OCI-LY1 (cell line): ENCODE results near the gene P3H2.

Experiments
- H2AFZ ChIP-seq: fragments of 200-600 bp; sonication (generic), shearing (Covaris generic); 2 replicates; pipeline ENCODE4 v1.6.0; 2014; ENCODE audit warnings: antibody characterized with exemption, mild to moderate bottlenecking, low read length
- H3F3A ChIP-seq: fragments of 200-600 bp; sonication (generic), shearing (Covaris generic); 2 replicates; pipeline ENCODE4 v1.6.0; 2014; ENCODE audit warnings: mild to moderate bottlenecking, antibody characterized with exemption, low read length, moderate library complexity; ENCODE audit not compliant: insufficient read depth
- H3K27ac ChIP-seq: fragments of 200-600 bp; sonication (generic); 2 replicates; pipeline ENCODE4 v1.5.1; 2014; ENCODE audit warnings: low read length, mixed run types, mild to moderate bottlenecking, low read depth; ENCODE audit not compliant: poor library complexity, severe bottlenecking
- H3K27me3 ChIP-seq: fragments of 200-600 bp; sonication (generic); 2 replicates; pipeline ENCODE4 v1.6.0; 2014; ENCODE audit warnings: antibody characterized with exemption, mild to moderate bottlenecking, low read length, moderate library complexity; ENCODE audit not compliant: insufficient read depth
- H3K36me3 ChIP-seq: fragments of 200-600 bp; sonication (generic); 2 replicates; pipeline ENCODE4 v1.6.1; 2014; ENCODE audit warnings: mild to moderate bottlenecking, antibody characterized with exemption, low read length, moderate library complexity, mixed read lengths; ENCODE audit not compliant: insufficient read depth
- H3K4me1 ChIP-seq: fragments of 200-600 bp; sonication (generic); 2 replicates; pipeline ENCODE4 v1.5.1; 2014; ENCODE audit warnings: mild to moderate bottlenecking, low read length, moderate library complexity; ENCODE audit not compliant: insufficient read depth, severe bottlenecking
- H3K4me2 ChIP-seq: fragments of 200-600 bp; sonication (generic), shearing (Covaris generic); 2 replicates; pipeline ENCODE4 v1.6.1; 2014; ENCODE audit warnings: low read length
- H3K4me3 ChIP-seq: fragments of 200-600 bp; sonication (generic); 2 replicates; pipeline ENCODE4 v1.5.1; 2014; ENCODE audit warnings: low read length, low read depth, mild to moderate bottlenecking, mixed read lengths; ENCODE audit not compliant: poor library complexity, severe bottlenecking
- H3K79me2 ChIP-seq: fragments of 200-600 bp; shearing (Covaris generic); 2 replicates; pipeline ENCODE4 v1.6.1; 2016; ENCODE audit warnings: mixed run types, low read length, mixed read lengths; ENCODE audit not compliant: insufficient read depth
- H3K9ac ChIP-seq: fragments of 200-600 bp; sonication (generic), shearing (Covaris generic); 2 replicates; pipeline ENCODE4 v1.6.1; 2014; ENCODE audit warnings: mild to moderate bottlenecking, low read length, mixed read lengths
- H3K9me2 ChIP-seq: fragments of 200-600 bp; sonication (generic), shearing (Covaris generic); 2 replicates; pipeline ENCODE4 v1.6.1; 2014; ENCODE audit warnings: low read depth, mild to moderate bottlenecking, low read length, mixed read lengths
- H3K9me3 ChIP-seq: fragments of 200-600 bp; shearing (Covaris generic); 2 replicates; pipeline ENCODE4 v1.6.1; 2014; ENCODE audit warnings: low read length, mixed read lengths
- H4K20me1 ChIP-seq: fragments of 200-600 bp; sonication (generic), shearing (Covaris generic); 2 replicates; pipeline ENCODE4 v1.6.0; 2016; ENCODE audit warnings: mild to moderate bottlenecking, low read length; ENCODE audit not compliant: insufficient read depth
- CTCF ChIP-seq: fragments of 200-600 bp; sonication (generic), shearing (Covaris generic); IDR thresholded peaks from 2 replicates; pipeline ENCODE4 v1.5.1; 2017; ENCODE audit warnings: mild to moderate bottlenecking, antibody characterized with exemption, low read length, moderate library complexity, mixed read lengths
- EZH2 ChIP-seq: fragments of 200-600 bp; sonication (generic), shearing (Covaris generic); IDR thresholded peaks from 2 replicates; pipeline ENCODE4 v1.8.0; 2017; ENCODE audit warnings: borderline replicate concordance, mixed run types, mild to moderate bottlenecking, antibody characterized with exemption, low read length, moderate library complexity, mixed read lengths

The P3H2 gene

GRCh38 chr3:190038050-190038933 lies 82.4 kb downstream of the P3H2 start:
- Histone ChIP-seq H3K9me3 (no peaks in the 10 kb centered on the region), H4K20me1 (no peaks in the 10 kb centered on the region), H3K27me3 (no peaks in the 10 kb centered on the region), H3K79me2 (no peaks in the 10 kb centered on the region), H3K9me2 (no peaks in the 10 kb centered on the region), H3K27ac (no peak overlapping the region), H3F3A (no peaks in the 10 kb centered on the region), H3K36me3 (no peaks in the 10 kb centered on the region), H3K9ac (no peak overlapping the region), H3K4me3 (no peak overlapping the region), H3K4me2 (no peak overlapping the region), H3K4me1 (no peaks in the 10 kb centered on the region), H2AFZ (no peak overlapping the region)
- TF ChIP-seq EZH2 (no peak), CTCF (no peak)

- no peak overlapping the region for H3K9ac ChIP-seq
- H3F3A ChIP-seq: no peaks in the 10 kb centered on the region
- no peaks in the 10 kb centered on the region for H3K27me3 ChIP-seq
- H3K9me3 ChIP-seq: no peaks in the 10 kb centered on the region
- no peaks in the 10 kb centered on the region for H4K20me1 ChIP-seq
- no peak overlapping the region for H3K27ac ChIP-seq
- no peak overlapping the region for H3K4me3 ChIP-seq
- no peak for TF ChIP-seq EZH2
- no peak for TF ChIP-seq CTCF
- H3K9me2 ChIP-seq: no peaks in the 10 kb centered on the region
- H3K36me3 ChIP-seq: no peaks in the 10 kb centered on the region
- H3K4me2 ChIP-seq: no peak overlapping the region
- no peaks in the 10 kb centered on the region for H3K79me2 ChIP-seq
- H3K4me1 ChIP-seq: no peaks in the 10 kb centered on the region
- H2AFZ ChIP-seq: no peak overlapping the region
Measured at GRCh38 chr3:190036631-190037030, 84.1 kb downstream of the P3H2 start.

- Histone ChIP-seq H3K4me2 (no peak overlapping the region), H3K27ac (no peak overlapping the region), H3F3A (no peaks in the 10 kb centered on the region), H3K9me3 (no peaks in the 10 kb centered on the region), H3K4me1 (no peaks in the 10 kb centered on the region), H3K79me2 (no peaks in the 10 kb centered on the region), H4K20me1 (no peaks in the 10 kb centered on the region), H2AFZ (no peak overlapping the region), H3K4me3 (no peak overlapping the region), H3K27me3 (no peaks in the 10 kb centered on the region), H3K9me2 (no peaks in the 10 kb centered on the region), H3K36me3 (no peaks in the 10 kb centered on the region), H3K9ac (no peak overlapping the region)
- TF ChIP-seq CTCF (no peak), EZH2 (no peak)
Measured at GRCh38 chr3:190034446-190034845, 86.3 kb downstream of the P3H2 start.
